ENCODE results near the gene SYNDIG1.

GRCh38 chr20:24582373-24583168 lies 113.1 kb downstream of the SYNDIG1 start:
- no peak for TF ChIP-seq FOXP2 (optimal IDR thresholded peaks at IDR 0.05; ENCODE audit: control extremely low read depth, extremely low read length, insufficient read depth)
- no peak for TF ChIP-seq POLR2AphosphoS5 (IDR thresholded peaks at IDR 0.05; ENCODE audit: borderline replicate concordance, low read depth, low read length)
